DMS114 treated with DMSO at 0.1 percent for 48 hours (cell line): ENCODE results near the gene CFC1.
"Not testable (repeated sequence)": the region's sequence is repeated elsewhere in the genome, so short reads cannot be mapped to it uniquely, and the experiment has no call there.

ENCODE experiments used
- DNase-seq: peaks from one replicate; lab custom pipeline; 2025; ENCODE audit not compliant: unreplicated experiment; lab: John Stamatoyannopoulos, UW

Gene CFC1

DNA sequence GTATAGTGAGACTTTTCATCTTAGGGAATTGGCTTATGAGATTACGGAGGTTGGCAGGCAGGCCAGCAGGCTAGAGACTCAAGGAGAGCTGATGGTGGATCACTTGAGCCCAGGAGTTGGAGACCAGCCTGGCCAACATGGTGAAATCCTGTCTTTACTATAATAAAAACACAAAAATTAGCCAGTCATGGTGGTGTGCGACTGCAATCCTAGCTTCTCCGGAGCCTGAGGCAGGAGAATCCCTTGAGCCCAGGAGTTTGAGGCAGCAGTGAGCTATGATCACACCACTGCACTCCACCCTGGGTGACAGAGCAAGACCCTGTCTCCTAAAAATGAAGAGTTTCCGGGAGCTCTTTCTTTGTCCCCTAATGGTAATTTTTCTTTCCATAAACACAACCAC lies 14.6 kb downstream of the CFC1 start:
- DNase-seq = not testable (repeated sequence)

- DNase-seq = not testable (repeated sequence)
Observed at GRCh38 chr2:130583582-130583981, 15.8 kb downstream of the CFC1 start.

DNA sequence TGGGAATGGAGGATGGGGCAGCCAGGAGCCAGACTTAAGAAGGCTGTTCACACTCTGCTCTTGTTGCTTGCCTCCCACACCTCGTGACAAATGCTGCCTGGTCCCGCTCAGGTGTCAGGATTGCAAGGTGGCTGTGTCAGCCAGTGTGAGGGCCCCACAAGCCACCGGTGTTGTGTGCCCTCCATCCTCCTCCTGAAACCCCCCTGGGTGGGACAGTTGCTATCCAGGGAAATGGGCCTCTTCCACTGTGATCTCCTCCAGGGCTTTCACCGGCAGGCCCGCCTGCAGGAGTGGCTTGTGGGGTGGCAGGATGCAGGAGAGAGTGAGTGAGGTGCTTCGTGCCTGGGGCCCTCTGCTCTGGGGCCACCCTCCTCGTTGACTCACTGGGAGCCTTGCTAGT lies 16.4 kb downstream of the CFC1 start:
- not testable (repeated sequence) for DNase-seq

GRCh38 chr2:130581491-130581890 lies 17.9 kb downstream of the CFC1 start:
- DNase-seq = not testable (repeated sequence)

- DNase-seq = not testable (repeated sequence)
Observed at GRCh38 chr2:130579121-130579520, 20.3 kb downstream of the CFC1 start.

DNA sequence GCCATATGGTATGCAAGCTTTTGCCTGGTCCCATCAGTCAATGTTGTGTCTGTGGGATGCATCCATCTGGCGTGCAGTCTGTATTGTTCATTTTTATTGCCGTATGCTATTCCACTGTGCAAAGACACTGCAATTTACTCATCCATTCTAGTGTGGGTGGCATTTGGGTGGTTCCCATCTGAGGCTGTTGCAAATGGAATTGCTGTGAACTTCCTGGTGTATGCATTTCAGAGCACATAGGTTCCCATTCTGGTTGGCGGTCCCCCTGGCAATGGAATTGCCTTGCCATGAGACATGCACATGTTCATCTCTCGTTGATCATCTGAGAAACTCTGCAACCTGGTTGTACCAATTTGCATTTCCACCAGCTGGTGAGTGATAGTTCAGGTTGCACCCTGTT lies 21.8 kb downstream of the CFC1 start:
- DNase-seq = not testable (repeated sequence)

GRCh38 chr2:130576209-130576784 lies 23.1 kb downstream of the CFC1 start:
- DNase-seq = not testable (repeated sequence)

DNA sequence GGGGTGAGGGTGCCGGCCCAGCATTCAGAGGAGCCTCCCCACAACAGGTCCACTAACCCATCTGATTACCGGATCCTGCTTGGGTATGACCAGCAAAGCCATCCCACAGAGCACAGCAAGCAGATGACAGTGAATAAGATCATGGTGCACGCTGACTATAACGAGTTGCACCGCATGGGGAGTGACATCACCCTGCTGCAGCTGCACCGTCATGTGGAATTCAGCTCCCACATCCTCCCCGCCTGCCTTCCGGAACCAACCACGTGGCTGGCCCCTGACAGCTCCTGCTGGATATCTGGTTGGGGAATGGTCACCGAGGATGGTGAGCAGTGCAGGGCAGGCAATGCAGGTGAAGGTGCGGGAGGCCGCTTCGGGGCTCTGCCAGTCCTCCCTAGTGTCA lies 25.1 kb downstream of the CFC1 start:
- DNase-seq = not testable (repeated sequence)

DNA sequence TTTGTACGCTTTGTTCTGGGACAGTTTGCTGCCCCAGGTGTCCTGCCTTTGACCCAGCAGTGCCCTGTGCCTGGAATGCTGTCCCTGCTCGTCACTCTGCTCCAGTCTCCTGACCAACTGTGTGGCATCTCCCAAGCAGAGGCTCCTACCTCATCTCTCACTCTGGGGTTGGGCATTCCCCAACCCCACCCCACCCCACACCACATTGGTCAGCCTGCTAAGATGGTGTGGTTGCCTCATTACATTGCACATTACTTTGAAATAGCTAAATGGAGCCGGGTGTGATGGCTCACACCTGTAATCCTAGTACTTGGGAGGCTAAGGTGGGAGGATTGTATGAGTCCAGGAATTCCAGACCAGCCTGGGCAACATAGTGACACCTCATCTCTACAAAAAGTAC lies 27.4 kb downstream of the CFC1 start:
- not testable (repeated sequence) for DNase-seq

GRCh38 chr2:130566165-130566564 lies 33.2 kb downstream of the CFC1 start:
- DNase-seq = not testable (repeated sequence)

GRCh38 chr2:130556441-130556840 lies 42.9 kb downstream of the CFC1 start:
- not testable (repeated sequence) for DNase-seq

DNA sequence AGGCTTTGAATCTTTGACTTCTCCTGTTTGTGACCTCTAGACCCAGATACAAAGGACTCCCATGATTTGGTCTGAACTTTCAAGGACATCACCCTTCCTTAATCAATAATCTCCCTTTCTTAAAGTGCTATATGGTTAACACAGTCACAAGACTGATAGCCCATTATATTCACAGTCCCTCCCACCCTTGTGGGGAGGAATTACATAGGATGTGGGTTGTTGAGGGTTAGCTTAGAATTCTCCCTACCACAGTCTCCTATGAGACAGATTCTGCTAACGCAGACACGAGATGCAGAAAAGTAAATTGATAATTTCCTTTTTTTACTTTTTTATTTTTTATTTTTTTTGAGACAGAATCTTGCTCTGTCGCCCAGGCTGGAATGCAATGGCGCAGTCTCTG lies 45.2 kb downstream of the CFC1 start:
- not testable (repeated sequence) for DNase-seq

DNA sequence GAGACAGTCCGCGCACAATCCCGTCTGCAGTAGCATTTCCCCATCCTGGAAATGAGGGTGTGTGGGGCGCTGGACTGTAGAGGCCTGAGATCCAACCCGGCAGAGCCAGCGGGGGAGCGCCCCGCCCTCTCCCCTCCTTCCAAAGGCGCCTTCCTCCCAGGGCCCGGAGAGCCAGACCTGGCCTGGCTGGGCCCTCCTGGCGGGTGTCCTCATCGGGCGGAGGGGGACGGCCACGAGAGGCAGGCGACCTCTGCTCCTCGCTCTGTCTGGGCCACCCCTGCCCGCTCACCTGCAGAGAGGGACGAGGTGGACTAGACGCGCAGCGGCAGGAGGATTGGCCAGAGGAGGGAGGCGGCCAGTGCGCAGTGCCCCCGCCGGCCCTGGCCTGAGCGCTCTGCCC lies 49.9 kb downstream of the CFC1 start:
- DNase-seq = not testable (repeated sequence)

- not testable (repeated sequence) for DNase-seq
Observed at GRCh38 chr2:130548418-130548817, 51.0 kb downstream of the CFC1 start.

- not testable (repeated sequence) for DNase-seq
Observed at GRCh38 chr2:130544978-130545377, 54.4 kb downstream of the CFC1 start.

DNA sequence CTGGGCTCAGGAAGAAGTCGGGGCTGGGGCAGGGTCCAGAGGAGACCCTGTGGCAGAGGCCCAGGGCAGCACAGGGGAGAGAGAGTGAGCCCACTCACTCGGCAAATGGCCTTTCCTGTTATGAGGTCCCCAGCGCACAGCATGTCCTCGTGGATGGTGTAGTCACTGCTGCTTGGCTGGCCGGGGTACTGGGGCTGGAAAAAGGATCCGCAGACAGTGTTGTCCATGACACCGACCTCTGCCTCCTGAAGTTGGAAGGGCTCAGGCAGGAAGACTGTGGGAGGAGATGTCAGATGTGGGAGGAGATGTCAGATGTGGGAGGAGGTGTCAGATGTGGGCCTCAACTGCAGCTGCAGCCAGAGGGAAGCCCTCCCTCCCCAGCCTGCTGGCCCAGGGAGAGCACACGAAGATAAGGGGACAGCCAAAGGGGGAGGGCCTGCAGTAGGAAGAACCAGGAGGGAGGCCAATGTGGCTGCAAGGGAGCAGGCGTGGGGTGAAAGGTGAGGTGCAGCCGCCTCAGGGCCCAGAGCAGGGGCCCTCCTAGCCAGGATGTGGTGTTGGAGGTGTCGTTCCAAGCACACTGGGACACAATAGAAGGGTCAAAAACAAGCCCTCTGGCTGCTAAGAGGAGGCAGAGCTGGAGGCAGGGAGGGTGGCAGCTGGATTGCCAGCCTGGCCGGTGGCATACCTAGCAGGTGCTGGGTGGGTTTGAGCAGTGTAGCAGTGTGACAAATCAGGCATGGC lies 55.4 kb downstream of the CFC1 start:
- not testable (repeated sequence) for DNase-seq

- not testable (repeated sequence) for DNase-seq
Observed at GRCh38 chr2:130542789-130543188, 56.6 kb downstream of the CFC1 start.
